ENCODE results near the gene PRR5.
"Not testable (repeated sequence)": the region's sequence is repeated elsewhere in the genome, so short reads cannot be mapped to it uniquely, and the experiment has no call there.

The PRR5 gene

GRCh38 chr22:44736581-44737405 is 34.8 kb downstream of the PRR5 start:
- no peak for DNase-seq

- no peak for DNase-seq
These were observed 35.7 kb downstream of the PRR5 start for GRCh38 chr22:44737406-44738346.

- no peak for DNase-seq
These were observed 36.3 kb downstream of the PRR5 start for GRCh38 chr22:44738347-44738715.

- DNase-seq: no peak
These were observed 37.0 kb downstream of the PRR5 start for GRCh38 chr22:44739024-44739423.

- not testable (repeated sequence) for DNase-seq
These were observed 37.7 kb downstream of the PRR5 start for GRCh38 chr22:44739666-44740065.

- no peak for DNase-seq
These were observed 38.3 kb downstream of the PRR5 start for GRCh38 chr22:44740307-44740706.

GRCh38 chr22:44741929-44742328 is 39.9 kb downstream of the PRR5 start:
- DNase-seq: no peak

- no peak for DNase-seq
These were observed 41.2 kb downstream of the PRR5 start for GRCh38 chr22:44743247-44743646.

GRCh38 chr22:44743804-44744211 is 41.8 kb downstream of the PRR5 start:
- DNase-seq: no peak

GRCh38 chr22:44745853-44746789 is 44.1 kb downstream of the PRR5 start:
- no peak for DNase-seq

GRCh38 chr22:44747784-44748127 is 45.8 kb downstream of the PRR5 start:
- not testable (repeated sequence) for DNase-seq

- no peak for DNase-seq
These were observed 46.5 kb downstream of the PRR5 start for GRCh38 chr22:44748524-44748923.

- no peak for DNase-seq
These were observed 48.5 kb downstream of the PRR5 start for GRCh38 chr22:44750481-44750880.

- no peak for DNase-seq
These were observed 50.5 kb downstream of the PRR5 start, which contains the start of gene ARHGAP8 for GRCh38 chr22:44752285-44753188. ARHGAP8 (plus strand) TSS chr22:44752575; CDS start chr22:44786528, 33,953 bp downstream.

- no peak for DNase-seq
These were observed 51.4 kb downstream of the PRR5 start for GRCh38 chr22:44753189-44754042.

- DNase-seq: no peak
These were observed 53.0 kb downstream of the PRR5 start for GRCh38 chr22:44754998-44755397.

GRCh38 chr22:44755417-44755816 is 53.4 kb downstream of the PRR5 start:
- no peak for DNase-seq

- DNase-seq: no peak
These were observed 54.0 kb downstream of the PRR5 start for GRCh38 chr22:44755956-44756361.

- DNase-seq: no peak
These were observed 56.5 kb downstream of the PRR5 start for GRCh38 chr22:44758344-44758973.

GRCh38 chr22:44759001-44759400 is 57.0 kb downstream of the PRR5 start:
- DNase-seq: no peak
